SU-DHL-6 (cell line): ENCODE measurements around the gene CD34.

ENCODE experiments used
- EZH2phosphoT487 ChIP-seq: fragments of 200-600 bp; sonication (generic), shearing (Covaris generic); conservative IDR thresholded peaks from 2 replicates; pipeline ENCODE4 v1.6.1; 2018; ENCODE audit warnings: mild to moderate bottlenecking, antibody characterized with exemption, low read length, moderate library complexity, mixed read lengths
- TF ChIP-seq, protein P1 (sequence below): fragments of 200-600 bp; sonication (generic); IDR thresholded peaks from one replicate; pipeline ENCODE4 v1.5.1; 2017; ENCODE audit warnings: antibody characterized with exemption, mild to moderate bottlenecking, low read length, moderate library complexity; ENCODE audit not compliant: insufficient read depth, poor library complexity, severe bottlenecking

DNA sequence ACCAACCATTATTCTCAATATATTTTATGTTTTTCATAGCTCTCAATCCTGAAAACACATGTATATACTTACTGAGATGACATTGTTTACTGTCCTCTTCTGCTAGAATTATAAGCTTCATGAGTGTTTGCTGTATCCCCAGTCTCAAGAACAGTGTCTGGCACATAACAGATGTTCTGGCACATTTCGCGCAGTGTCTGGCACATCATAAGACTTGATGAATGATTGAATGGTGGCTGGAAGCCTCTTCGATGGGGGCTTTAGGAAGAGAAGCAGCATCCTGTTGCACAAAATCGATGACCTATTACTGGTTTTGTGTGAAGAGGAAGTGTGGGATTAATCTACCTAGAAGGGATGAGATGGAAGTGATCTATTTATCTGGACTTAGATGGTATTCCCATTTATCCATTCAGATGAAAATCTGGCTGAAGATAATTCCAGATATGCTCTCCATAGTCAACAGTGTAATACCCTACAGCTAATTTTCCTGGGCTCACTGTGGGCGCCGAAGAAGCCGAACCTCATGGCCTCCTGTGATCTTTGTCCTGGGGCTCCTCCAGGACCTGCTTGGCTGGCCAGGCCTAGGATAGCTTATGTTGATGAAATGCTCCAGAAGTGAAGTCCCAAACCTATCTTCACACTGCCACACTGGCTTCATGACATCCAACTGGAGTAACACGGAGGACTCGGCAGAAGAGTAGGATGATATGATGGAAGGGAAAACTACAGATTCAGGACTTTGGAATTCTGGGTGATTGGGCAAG, 26.5 kb downstream of the CD34 start:
- TF ChIP-seq, protein P1, sequence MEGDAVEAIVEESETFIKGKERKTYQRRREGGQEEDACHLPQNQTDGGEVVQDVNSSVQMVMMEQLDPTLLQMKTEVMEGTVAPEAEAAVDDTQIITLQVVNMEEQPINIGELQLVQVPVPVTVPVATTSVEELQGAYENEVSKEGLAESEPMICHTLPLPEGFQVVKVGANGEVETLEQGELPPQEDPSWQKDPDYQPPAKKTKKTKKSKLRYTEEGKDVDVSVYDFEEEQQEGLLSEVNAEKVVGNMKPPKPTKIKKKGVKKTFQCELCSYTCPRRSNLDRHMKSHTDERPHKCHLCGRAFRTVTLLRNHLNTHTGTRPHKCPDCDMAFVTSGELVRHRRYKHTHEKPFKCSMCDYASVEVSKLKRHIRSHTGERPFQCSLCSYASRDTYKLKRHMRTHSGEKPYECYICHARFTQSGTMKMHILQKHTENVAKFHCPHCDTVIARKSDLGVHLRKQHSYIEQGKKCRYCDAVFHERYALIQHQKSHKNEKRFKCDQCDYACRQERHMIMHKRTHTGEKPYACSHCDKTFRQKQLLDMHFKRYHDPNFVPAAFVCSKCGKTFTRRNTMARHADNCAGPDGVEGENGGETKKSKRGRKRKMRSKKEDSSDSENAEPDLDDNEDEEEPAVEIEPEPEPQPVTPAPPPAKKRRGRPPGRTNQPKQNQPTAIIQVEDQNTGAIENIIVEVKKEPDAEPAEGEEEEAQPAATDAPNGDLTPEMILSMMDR, result no peak
- TF ChIP-seq EZH2phosphoT487, result no peak
